Kidney (tissue), 14 donors: ENCODE measurements around the gene MRGPRX2. TPM values are rescaled to one million over a fixed set of nuclear protein-coding genes. Genes with fewer than 3 reads are reported as not detected.
A peak's percentile ranks its signal among the peaks of the same experiment; 100 is the strongest.

Experiments used
- DNase-seq, 5 donors: peaks; one replicate each; pipeline ENCODE4 v3.0.0-alpha.2; 2013 to 2020
- FAIRE-seq: peaks from 2 replicates; lab custom pipeline; 2012; peaks lifted over from hg19 to GRCh38; lab: Jason Lieb, UNC
- H3K27ac ChIP-seq, 2 donors: one replicate each; pipeline ENCODE4 v1.7.0; 2013; ENCODE audit warnings: low read depth in 2 of 2, low read length in 2 of 2, inconsistent platforms in 1 of 2
- H3K27me3 ChIP-seq: one replicate; pipeline ENCODE4 v1.7.1; 2013; ENCODE audit warnings: low read length, inconsistent platforms; ENCODE audit not compliant: control insufficient read depth, insufficient read depth
- H3K36me3 ChIP-seq, 3 donors: one replicate each; pipeline versions ENCODE4 v1.7.0 to v1.7.1; 2013; ENCODE audit warnings: low read length in 3 of 3, control low read depth in 1 of 3, inconsistent platforms in 1 of 3; ENCODE audit not compliant: insufficient read depth in 3 of 3, control insufficient read depth in 2 of 3
- H3K4me1 ChIP-seq, 3 donors: one replicate each; pipeline versions ENCODE4 v1.7.0 to v1.7.1; 2013; ENCODE audit warnings: low read length in 3 of 3, inconsistent platforms in 1 of 3, low read depth in 1 of 3; ENCODE audit not compliant: control insufficient read depth in 2 of 3, insufficient read depth in 2 of 3
- H3K4me3 ChIP-seq, 3 donors: one replicate each; pipeline versions ENCODE4 v1.7.0 to v1.8.1; 2013; ENCODE audit warnings: low read length in 3 of 3, control low read depth in 1 of 3, inconsistent platforms in 1 of 3
- H3K9ac ChIP-seq, 3 donors: one replicate each; pipeline versions ENCODE4 v1.7.0 to v1.7.1; 2013; ENCODE audit warnings: low read length in 3 of 3, control low read depth in 1 of 3, inconsistent platforms in 1 of 3
- H3K9me3 ChIP-seq, 3 donors: one replicate each; pipeline versions ENCODE4 v1.7.0 to v1.7.1; 2013; ENCODE audit warnings: low read length in 3 of 3, control low read depth in 1 of 3, inconsistent platforms in 1 of 3; ENCODE audit not compliant: control insufficient read depth in 2 of 3, insufficient read depth in 1 of 3
- intact Hi-C: fragments of 100-400 bp; cut with DNase I; formaldehyde crosslinking; loops from one replicate; pipeline ENCODE4 v1.11.1; 2022
- polyA plus RNA-seq: library from polyadenylated mRNA; stranded (reverse); fragments of 350-450 nt; fragmentation: Illumina TruSeq; extraction: RNeasy Lipid Tissue Mini Kit (QIAGEN cat#74804); gene quantifications from one replicate; pipeline ENCODE4 v1.2.3, GENCODE V29; 2014; ENCODE audit warnings: low read depth, low replicate concordance; ENCODE audit not compliant: insufficient read depth
- total RNA-seq: library from RNA; stranded (reverse); fragmentation: NEBNext Ultra II Directional; extraction: Animal tissue kit (Norgen Biotek cat#: 25700); gene quantifications from one replicate; pipeline ENCODE4 v1.2.1, GENCODE V29; 2021
- TF ChIP-seq, protein P1 (sequence below): IDR thresholded peaks from 3 replicates; pipeline ENCODE4 v1.5.1; 2012; ENCODE audit warnings: mild to moderate bottlenecking, moderate library complexity, borderline replicate concordance; ENCODE audit not compliant: insufficient read depth; ENCODE audit errors: extremely low read depth
- donor health status: control.
- donor health status: control.
- donor health status: control.
- donor health status: control.
- donor health status: control.
- donor health status: DM: yes; HTN: yes; CAD: no.
- donor health status: Normal renal cell carcinoma (clear cell type).

MRGPRX2 gene
- total and polyA plus RNA-seq, 2 donors from 2014 or later = 0.28 TPM; not detected in 1

DNA sequence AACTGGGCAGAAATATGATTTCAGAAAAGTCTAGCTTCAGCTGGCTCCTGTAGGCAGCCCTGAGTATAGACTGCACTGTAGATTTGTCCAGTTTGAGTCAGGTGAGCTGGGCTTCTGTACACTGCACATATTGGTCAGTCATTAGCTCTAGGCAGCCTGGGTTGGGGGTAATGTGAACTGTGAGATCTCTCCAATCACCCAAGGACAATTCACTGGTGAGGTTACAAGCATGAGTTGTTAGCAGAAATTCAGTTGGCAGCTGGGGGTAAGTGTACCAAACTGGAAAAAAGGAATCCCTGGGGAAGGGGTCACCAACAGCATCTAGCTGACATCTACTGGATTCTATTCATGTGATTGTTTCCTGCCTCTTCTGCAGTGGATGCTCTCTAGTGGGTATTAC, 39.7 kb downstream of the MRGPRX2 start:
- no peak overlapping the region for H3K4me3 ChIP-seq
- intact Hi-C loops = no loop called here
- no peaks in the 10 kb centered on the region for H3K36me3 ChIP-seq
- DNase-seq = no peak
- no peaks in the 10 kb centered on the region for H3K4me1 ChIP-seq
- no peak for FAIRE-seq
- no peaks in the 10 kb centered on the region for H3K9me3 ChIP-seq
- no peak overlapping the region for H3K27ac ChIP-seq
- no peak overlapping the region for H3K9ac ChIP-seq
- TF ChIP-seq, protein P1, sequence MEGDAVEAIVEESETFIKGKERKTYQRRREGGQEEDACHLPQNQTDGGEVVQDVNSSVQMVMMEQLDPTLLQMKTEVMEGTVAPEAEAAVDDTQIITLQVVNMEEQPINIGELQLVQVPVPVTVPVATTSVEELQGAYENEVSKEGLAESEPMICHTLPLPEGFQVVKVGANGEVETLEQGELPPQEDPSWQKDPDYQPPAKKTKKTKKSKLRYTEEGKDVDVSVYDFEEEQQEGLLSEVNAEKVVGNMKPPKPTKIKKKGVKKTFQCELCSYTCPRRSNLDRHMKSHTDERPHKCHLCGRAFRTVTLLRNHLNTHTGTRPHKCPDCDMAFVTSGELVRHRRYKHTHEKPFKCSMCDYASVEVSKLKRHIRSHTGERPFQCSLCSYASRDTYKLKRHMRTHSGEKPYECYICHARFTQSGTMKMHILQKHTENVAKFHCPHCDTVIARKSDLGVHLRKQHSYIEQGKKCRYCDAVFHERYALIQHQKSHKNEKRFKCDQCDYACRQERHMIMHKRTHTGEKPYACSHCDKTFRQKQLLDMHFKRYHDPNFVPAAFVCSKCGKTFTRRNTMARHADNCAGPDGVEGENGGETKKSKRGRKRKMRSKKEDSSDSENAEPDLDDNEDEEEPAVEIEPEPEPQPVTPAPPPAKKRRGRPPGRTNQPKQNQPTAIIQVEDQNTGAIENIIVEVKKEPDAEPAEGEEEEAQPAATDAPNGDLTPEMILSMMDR = no peak
- no peaks in the 10 kb centered on the region for H3K27me3 ChIP-seq

DNA sequence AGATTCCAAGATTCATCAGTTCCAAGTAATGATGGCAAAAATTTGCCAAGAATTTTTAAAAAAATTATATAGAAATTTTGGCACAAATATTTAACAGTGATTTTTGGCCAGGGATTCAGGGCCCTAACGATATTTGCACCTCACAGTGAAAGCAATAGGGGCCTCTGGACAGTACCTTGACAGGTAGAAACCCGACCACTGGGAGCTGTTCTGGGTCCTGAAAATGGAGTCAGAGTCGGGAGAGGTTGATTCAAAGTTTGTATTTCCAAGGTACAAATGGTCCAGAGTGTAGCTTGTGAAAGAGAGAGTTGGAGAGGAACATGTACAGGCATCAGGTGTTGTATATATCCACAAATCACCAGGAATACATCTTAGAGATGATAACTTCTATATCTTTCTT, 41.6 kb downstream of the MRGPRX2 start:
- TF ChIP-seq, protein P1 = no peak
- H3K9ac ChIP-seq = no peak overlapping the region
- peak in 3 of 5 donors; percentile 35 to 69 (median 48) for DNase-seq
- H3K4me1 ChIP-seq = no peaks in the 10 kb centered on the region
- no peak for FAIRE-seq
- H3K27me3 ChIP-seq = no peaks in the 10 kb centered on the region
- H3K27ac ChIP-seq = no peak overlapping the region
- H3K9me3 ChIP-seq = no peaks in the 10 kb centered on the region
- H3K4me3 ChIP-seq = no peak overlapping the region
- no peaks in the 10 kb centered on the region for H3K36me3 ChIP-seq
- intact Hi-C loops = no loop called here

DNA sequence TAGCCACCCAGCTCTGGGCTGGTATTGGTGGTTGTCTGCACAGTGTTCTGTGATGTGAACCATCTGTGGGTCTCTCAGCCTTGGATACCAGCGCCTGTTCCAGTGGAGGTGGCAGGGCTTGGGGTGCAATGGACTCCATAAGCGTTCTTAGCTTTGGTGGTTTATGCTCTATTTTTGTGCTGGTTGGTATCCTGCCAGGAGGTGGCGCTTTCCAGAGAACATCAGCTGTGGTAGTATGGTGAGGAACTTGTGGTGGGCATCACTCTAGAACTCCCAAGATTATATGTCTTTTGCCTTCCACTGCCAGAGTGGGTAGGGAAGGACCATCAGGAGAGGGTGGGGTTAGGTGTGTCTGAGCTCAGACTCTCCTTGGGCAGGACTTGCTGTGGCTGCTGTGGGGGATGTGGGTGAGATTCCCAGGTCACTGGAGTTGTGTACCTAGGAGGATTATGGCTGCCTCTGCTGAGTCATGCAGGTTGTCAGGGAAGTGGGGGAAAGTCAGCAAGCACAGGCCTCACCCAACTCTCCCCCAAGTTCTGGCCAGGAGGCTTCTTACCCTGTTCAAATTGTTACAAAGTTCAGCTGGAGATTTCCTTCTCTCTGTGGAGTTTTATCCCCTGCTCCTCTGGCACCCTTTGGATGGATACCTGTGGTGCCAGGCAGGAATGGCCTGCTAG, 47.2 kb downstream of the MRGPRX2 start:
- H3K4me1 ChIP-seq = no peaks in the 10 kb centered on the region
- H3K27me3 ChIP-seq = no peaks in the 10 kb centered on the region
- FAIRE-seq (no peak), DNase-seq (no peak)
- H3K27ac ChIP-seq = no peak overlapping the region
- intact Hi-C loops = no loop called here
- no peak overlapping the region for H3K4me3 ChIP-seq
- H3K9ac ChIP-seq = no peak overlapping the region
- TF ChIP-seq, protein P1 = no peak
- H3K36me3 ChIP-seq = no peaks in the 10 kb centered on the region
- H3K9me3 ChIP-seq = peaks cover 0 to 2% (median 0%) of the 10 kb centered on the region in 3 donors
